ENCODE data around the gene CLASP2.
"Not testable (repeated sequence)": the region's sequence is repeated elsewhere in the genome, so short reads cannot be mapped to it uniquely, and the experiment has no call there.

Gene CLASP2

GRCh38 chr3:33537133-33537532, 180.9 kb downstream of the CLASP2 start:
- no peak for DNase-seq

GRCh38 chr3:33526787-33527186, 191.3 kb downstream of the CLASP2 start:
- DNase-seq, result no peak

- no peak for DNase-seq
Observed at GRCh38 chr3:33525232-33525631, 192.8 kb downstream of the CLASP2 start.

- no peak for DNase-seq
Observed at GRCh38 chr3:33523093-33523667, 194.9 kb downstream of the CLASP2 start.

GRCh38 chr3:33521736-33522135, 196.3 kb downstream of the CLASP2 start:
- no peak for DNase-seq

- no peak for DNase-seq
Observed at GRCh38 chr3:33513262-33513863, 204.7 kb downstream of the CLASP2 start.

GRCh38 chr3:33505027-33505426, 213.0 kb downstream of the CLASP2 start:
- DNase-seq, result no peak

- no peak for DNase-seq
Observed at GRCh38 chr3:33496449-33496848, 221.6 kb downstream of the CLASP2 start.

GRCh38 chr3:33491721-33492120, 226.3 kb downstream of the CLASP2 start:
- DNase-seq, result no peak

- DNase-seq, result no peak
Observed at GRCh38 chr3:33490641-33491241, 227.3 kb downstream of the CLASP2 start.

GRCh38 chr3:33488683-33489082, 229.4 kb downstream of the CLASP2 start:
- no peak for DNase-seq

GRCh38 chr3:33488246-33488645, 229.8 kb downstream of the CLASP2 start:
- DNase-seq, result no peak

GRCh38 chr3:33482111-33482521, 235.9 kb downstream of the CLASP2 start:
- DNase-seq, result no peak

GRCh38 chr3:33474896-33475295, 243.2 kb downstream of the CLASP2 start:
- DNase-seq, result no peak

- no peak for DNase-seq
Observed at GRCh38 chr3:33473813-33474212, 244.2 kb downstream of the CLASP2 start.

- DNase-seq, result no peak
Observed at GRCh38 chr3:33467786-33468185, 250.3 kb downstream of the CLASP2 start.

GRCh38 chr3:33461097-33461496, 257.0 kb downstream of the CLASP2 start:
- DNase-seq, result no peak

- not testable (repeated sequence) for DNase-seq
Observed at GRCh38 chr3:33459577-33459976, 258.5 kb downstream of the CLASP2 start.

- no peak for DNase-seq
Observed at GRCh38 chr3:33458446-33458845, 259.6 kb downstream of the CLASP2 start.

- DNase-seq, result no peak
Observed at GRCh38 chr3:33456756-33457155, 261.3 kb downstream of the CLASP2 start.

- DNase-seq, result no peak
Observed at GRCh38 chr3:33453331-33453761, 264.7 kb downstream of the CLASP2 start.

GRCh38 chr3:33451994-33452393, 266.1 kb downstream of the CLASP2 start:
- DNase-seq, result not testable (repeated sequence)

- peak in 1 of 2 experiments; percentile 10 for DNase-seq
Observed at GRCh38 chr3:33447958-33448357, 270.1 kb downstream of the CLASP2 start.

GRCh38 chr3:33447256-33447625, 270.8 kb downstream of the CLASP2 start:
- peak in 1 of 2 experiments; percentile 28 for DNase-seq

Measured in SHP77 (cell line).